ENCODE results near the gene NYNRIN. TPM values are rescaled to one million over a fixed set of nuclear protein-coding genes. Genes with fewer than 3 reads are reported as not detected.

The NYNRIN gene
- polyA plus RNA-seq, 1 donor from 2014 or later = 5.7 TPM

DNA sequence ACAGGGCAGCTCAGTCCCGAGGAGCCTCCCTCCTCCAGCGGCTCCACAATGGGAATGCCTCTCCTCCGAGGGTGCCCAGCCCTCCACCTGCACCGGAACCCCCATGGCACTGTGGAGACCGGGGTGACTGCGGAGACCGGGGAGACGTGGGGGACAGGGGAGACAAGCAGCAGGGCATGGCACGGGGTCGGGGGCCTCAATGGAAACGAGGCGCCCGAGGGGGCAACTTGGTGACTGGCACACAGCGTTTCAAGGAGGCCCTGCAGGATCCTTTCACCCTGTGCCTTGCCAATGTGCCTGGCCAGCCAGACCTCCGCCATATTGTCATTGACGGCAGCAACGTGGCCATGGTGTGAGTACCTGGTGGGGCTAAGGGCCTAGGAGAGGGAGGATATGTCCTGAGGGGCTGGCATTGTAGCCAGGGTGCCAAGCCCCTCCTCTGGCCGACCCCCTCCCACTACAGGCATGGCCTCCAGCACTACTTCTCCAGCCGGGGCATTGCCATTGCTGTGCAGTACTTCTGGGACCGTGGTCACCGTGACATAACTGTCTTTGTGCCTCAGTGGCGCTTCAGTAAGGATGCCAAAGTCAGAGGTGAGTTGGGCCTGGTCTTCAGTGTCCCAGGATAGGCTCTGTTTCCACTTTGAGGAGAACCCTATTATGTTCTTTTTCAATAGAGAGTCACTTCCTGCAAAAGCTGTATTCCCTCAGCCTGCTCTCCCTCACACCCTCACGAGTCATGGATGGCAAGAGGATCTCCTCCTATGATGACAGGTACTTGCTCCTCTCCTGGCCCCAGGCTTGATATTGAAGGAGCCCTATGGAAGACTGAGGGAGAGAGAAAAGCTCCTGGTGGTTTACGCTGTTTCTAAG lies 33.7 kb downstream of the NYNRIN start:
- H3K79me2 ChIP-seq (replicated peaks; ENCODE audit: insufficient read depth, low read length) = no peaks in the 10 kb centered on the region
- H2AFZ ChIP-seq (ENCODE audit: low read depth, low read length) = no peak overlapping the region
- H3K36me3 ChIP-seq (ENCODE audit: insufficient read depth, low read length) = no peaks in the 10 kb centered on the region
- H3K27ac ChIP-seq (ENCODE audit: low read length) = no peak overlapping the region
- no peaks in the 10 kb centered on the region for H3F3A ChIP-seq (ENCODE audit: insufficient read depth, low read length, poor library complexity, severe bottlenecking)
- H3K27me3 ChIP-seq (ENCODE audit: insufficient read depth, low read depth, low read length) = peaks cover 9% of the 10 kb centered on the region
- H3K9me2 ChIP-seq (ENCODE audit: insufficient read depth, low read length) = no peaks in the 10 kb centered on the region
- no peak overlapping the region for H3K9ac ChIP-seq (ENCODE audit: low read length)
- no peaks in the 10 kb centered on the region for H4K20me1 ChIP-seq (ENCODE audit: insufficient read depth)
- H3K4me2 ChIP-seq (ENCODE audit: low read length) = no peak overlapping the region
- no peak for TF ChIP-seq POLR2AphosphoS5 (IDR thresholded peaks at IDR 0.05)
- TF ChIP-seq EZH2 (IDR thresholded peaks at IDR 0.05; ENCODE audit: borderline replicate concordance, insufficient read depth, low read length, poor library complexity, severe bottlenecking) = no peak
- TF ChIP-seq, protein P1, sequence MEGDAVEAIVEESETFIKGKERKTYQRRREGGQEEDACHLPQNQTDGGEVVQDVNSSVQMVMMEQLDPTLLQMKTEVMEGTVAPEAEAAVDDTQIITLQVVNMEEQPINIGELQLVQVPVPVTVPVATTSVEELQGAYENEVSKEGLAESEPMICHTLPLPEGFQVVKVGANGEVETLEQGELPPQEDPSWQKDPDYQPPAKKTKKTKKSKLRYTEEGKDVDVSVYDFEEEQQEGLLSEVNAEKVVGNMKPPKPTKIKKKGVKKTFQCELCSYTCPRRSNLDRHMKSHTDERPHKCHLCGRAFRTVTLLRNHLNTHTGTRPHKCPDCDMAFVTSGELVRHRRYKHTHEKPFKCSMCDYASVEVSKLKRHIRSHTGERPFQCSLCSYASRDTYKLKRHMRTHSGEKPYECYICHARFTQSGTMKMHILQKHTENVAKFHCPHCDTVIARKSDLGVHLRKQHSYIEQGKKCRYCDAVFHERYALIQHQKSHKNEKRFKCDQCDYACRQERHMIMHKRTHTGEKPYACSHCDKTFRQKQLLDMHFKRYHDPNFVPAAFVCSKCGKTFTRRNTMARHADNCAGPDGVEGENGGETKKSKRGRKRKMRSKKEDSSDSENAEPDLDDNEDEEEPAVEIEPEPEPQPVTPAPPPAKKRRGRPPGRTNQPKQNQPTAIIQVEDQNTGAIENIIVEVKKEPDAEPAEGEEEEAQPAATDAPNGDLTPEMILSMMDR (IDR thresholded peaks at IDR 0.05; ENCODE audit: poor library complexity, severe bottlenecking) = no peak
- no peak for TF ChIP-seq EP300 (conservative IDR thresholded peaks at IDR 0.05; ENCODE audit: poor library complexity, severe bottlenecking)
- no peak overlapping the region for H3K4me3 ChIP-seq (ENCODE audit: low read length)
- no peaks in the 10 kb centered on the region for H3K9me3 ChIP-seq (ENCODE audit: low read length)

DNA sequence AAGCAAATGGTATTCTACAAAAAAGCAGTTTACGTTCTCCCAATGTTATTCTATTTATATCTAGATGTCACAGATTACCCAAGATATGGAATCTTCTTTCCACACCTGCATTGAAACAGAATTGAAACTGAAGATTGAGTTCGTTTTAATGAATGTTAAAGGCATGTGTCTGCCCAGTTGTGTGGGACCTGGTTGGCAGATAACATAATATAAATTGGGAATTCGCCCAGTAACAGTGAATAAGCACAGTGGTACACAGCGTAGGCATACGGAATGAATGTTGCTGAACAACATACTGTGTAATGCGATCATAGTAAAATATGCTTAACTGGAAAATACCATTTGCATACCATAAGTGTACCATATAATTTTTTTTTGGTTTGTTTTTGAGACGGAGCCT lies 35.2 kb downstream of the NYNRIN start:
- Histone ChIP-seq H3F3A (ENCODE audit: insufficient read depth, low read length, poor library complexity, severe bottlenecking) (no peaks in the 10 kb centered on the region), H3K9ac (ENCODE audit: low read length) (no peak overlapping the region), H3K27ac (ENCODE audit: low read length) (no peak overlapping the region), H2AFZ (ENCODE audit: low read depth, low read length) (no peak overlapping the region), H3K9me3 (ENCODE audit: low read length) (no peaks in the 10 kb centered on the region), H3K36me3 (ENCODE audit: insufficient read depth, low read length) (peaks cover 1% of the 10 kb centered on the region), H3K27me3 (ENCODE audit: insufficient read depth, low read depth, low read length) (peaks cover 8% of the 10 kb centered on the region), H3K9me2 (ENCODE audit: insufficient read depth, low read length) (no peaks in the 10 kb centered on the region), H3K4me2 (ENCODE audit: low read length) (no peak overlapping the region), H3K4me3 (ENCODE audit: low read length) (no peak overlapping the region), H4K20me1 (ENCODE audit: insufficient read depth) (no peaks in the 10 kb centered on the region), H3K79me2 (replicated peaks; ENCODE audit: insufficient read depth, low read length) (no peaks in the 10 kb centered on the region)
- TF ChIP-seq EP300 (conservative IDR thresholded peaks at IDR 0.05; ENCODE audit: poor library complexity, severe bottlenecking) = no peak
- no peak for TF ChIP-seq MXI1 (conservative IDR thresholded peaks at IDR 0.05; ENCODE audit: poor library complexity, severe bottlenecking)
- TF ChIP-seq SMC3 (conservative IDR thresholded peaks at IDR 0.05; ENCODE audit: poor library complexity) = no peak
- no peak for TF ChIP-seq EZH2 (IDR thresholded peaks at IDR 0.05; ENCODE audit: borderline replicate concordance, insufficient read depth, low read length, poor library complexity, severe bottlenecking)
- TF ChIP-seq POLR2AphosphoS5 (IDR thresholded peaks at IDR 0.05) = no peak
- TF ChIP-seq, protein P2, sequence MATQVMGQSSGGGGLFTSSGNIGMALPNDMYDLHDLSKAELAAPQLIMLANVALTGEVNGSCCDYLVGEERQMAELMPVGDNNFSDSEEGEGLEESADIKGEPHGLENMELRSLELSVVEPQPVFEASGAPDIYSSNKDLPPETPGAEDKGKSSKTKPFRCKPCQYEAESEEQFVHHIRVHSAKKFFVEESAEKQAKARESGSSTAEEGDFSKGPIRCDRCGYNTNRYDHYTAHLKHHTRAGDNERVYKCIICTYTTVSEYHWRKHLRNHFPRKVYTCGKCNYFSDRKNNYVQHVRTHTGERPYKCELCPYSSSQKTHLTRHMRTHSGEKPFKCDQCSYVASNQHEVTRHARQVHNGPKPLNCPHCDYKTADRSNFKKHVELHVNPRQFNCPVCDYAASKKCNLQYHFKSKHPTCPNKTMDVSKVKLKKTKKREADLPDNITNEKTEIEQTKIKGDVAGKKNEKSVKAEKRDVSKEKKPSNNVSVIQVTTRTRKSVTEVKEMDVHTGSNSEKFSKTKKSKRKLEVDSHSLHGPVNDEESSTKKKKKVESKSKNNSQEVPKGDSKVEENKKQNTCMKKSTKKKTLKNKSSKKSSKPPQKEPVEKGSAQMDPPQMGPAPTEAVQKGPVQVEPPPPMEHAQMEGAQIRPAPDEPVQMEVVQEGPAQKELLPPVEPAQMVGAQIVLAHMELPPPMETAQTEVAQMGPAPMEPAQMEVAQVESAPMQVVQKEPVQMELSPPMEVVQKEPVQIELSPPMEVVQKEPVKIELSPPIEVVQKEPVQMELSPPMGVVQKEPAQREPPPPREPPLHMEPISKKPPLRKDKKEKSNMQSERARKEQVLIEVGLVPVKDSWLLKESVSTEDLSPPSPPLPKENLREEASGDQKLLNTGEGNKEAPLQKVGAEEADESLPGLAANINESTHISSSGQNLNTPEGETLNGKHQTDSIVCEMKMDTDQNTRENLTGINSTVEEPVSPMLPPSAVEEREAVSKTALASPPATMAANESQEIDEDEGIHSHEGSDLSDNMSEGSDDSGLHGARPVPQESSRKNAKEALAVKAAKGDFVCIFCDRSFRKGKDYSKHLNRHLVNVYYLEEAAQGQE (IDR thresholded peaks at IDR 0.05; ENCODE audit: borderline replicate concordance) = no peak
- TF ChIP-seq, protein P1 (IDR thresholded peaks at IDR 0.05; ENCODE audit: poor library complexity, severe bottlenecking) = no peak
- TF ChIP-seq TAF1 (IDR thresholded peaks at IDR 0.05; ENCODE audit: low read depth) = no peak
- no peak for TF ChIP-seq RAD21 (conservative IDR thresholded peaks at IDR 0.05)

Measured in neural cell (in vitro differentiated cells).